ENCODE results near the gene C6. TPM values are rescaled to one million over a fixed set of nuclear protein-coding genes. Genes with fewer than 3 reads are reported as not detected.

C6 gene
- total and polyA plus RNA-seq, 2 of the 13 experiments (the other 11 are each of a cell fraction or from before 2014, with no cell fraction given), result 0.28 to 4.7 TPM

DNA sequence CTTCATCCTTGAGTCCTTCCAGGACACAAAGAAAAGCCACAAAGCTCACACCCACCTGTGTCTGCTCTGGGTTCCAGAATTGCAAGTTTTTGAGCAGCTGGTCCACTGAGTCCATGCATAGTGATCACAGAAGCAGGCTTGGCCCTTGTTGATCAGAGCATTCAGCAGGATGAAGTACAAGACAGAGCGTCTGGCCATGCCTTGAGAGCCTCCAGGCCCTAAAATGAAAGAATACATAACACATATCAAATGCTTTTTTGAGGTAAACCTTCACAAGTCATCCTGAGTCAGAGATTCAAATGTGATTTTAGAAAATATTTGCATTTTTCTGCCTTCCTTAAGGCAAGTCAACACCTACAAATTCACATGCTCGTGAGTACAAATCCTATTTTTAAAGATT lies 10.3 kb downstream of the C6 start (continued):
- TF ChIP-seq, protein P1, sequence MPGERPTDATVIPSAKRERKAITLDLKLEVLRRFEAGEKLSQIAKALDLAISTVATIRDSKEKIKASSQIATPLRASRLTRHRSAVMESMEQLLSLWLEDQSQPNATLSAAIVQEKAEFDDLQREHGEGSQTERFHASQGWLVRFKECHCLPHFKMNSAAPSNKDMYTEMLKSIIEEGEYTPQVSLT (CRISPR knock-in tag; IDR thresholded peaks at IDR 0.05; ENCODE audit: borderline replicate concordance, low read depth), result no peak
- no peak for TF ChIP-seq GABPA (IDR thresholded peaks at IDR 0.05; ENCODE audit: low read depth, low read length)
- TF ChIP-seq GABPA (CRISPR knock-in tag; IDR thresholded peaks at IDR 0.05; ENCODE audit: low read depth), result no peak
- TF ChIP-seq RBFOX2 (IDR thresholded peaks at IDR 0.05; ENCODE audit: low read depth, low read length), result no peak
- no peak for TF ChIP-seq PRMT3 (CRISPR knock-in tag; IDR thresholded peaks at IDR 0.05; ENCODE audit: borderline replicate concordance, low read depth)
- no peak for TF ChIP-seq ZNF251 (CRISPR knock-in tag; IDR thresholded peaks at IDR 0.05)
- no peak for TF ChIP-seq ZNF331 (CRISPR knock-in tag; IDR thresholded peaks at IDR 0.05)

DNA sequence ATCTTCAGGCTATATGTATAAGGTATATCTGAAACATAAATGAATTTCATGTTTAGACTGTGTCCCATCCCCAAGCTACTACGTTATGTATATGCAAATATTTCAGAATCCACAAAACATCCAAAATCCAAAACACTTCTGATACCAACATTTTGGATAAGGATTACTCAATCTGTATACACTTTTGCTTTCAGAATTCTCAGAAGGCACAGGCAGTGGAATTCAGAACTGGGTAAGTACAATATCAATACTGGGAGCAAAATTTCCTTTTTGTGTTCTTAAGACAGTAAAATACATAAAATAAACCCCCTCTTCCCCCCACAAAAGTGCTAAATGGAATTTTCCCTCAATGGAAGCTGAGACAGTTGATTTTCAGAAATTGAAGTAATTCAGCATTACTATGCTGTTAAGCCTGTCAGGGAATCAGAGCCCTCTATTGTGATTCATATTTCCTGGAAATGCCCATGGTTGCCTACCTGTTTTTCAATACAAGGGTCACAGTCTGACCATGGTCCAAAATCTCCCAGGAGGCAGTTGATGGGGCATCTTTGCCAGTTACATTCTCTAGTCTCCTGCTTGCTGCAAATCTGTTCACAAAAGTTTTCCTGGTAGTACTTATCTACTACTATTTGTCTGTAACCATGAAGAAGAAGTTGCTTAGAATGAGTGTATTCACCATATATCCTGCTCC lies 12.1 kb downstream of the C6 start:
- Histone ChIP-seq H3K4me3 (replicated peaks in 1 of 3; ENCODE audit: insufficient read depth in 1 of 3, low read depth in 2 of 3, low read length in 3 of 3) (no peak overlapping the region), H4K20me1 (ENCODE audit: insufficient read depth, low read length) (no peaks in the 10 kb centered on the region), H3K27ac (ENCODE audit: extremely low read length, insufficient read depth, low read length) (no peak overlapping the region), H3K79me2 (ENCODE audit: insufficient read depth, low read length) (no peaks in the 10 kb centered on the region), H3K36me3 (replicated peaks in 1 of 2; ENCODE audit: control insufficient read depth in 1 of 2, insufficient read depth in 2 of 2, low read length in 2 of 2) (no peaks in the 10 kb centered on the region), H3K4me1 (ENCODE audit: insufficient read depth, low read length) (no peaks in the 10 kb centered on the region), H2AFZ (ENCODE audit: low read length) (no peak overlapping the region), H3K27me3 (ENCODE audit: control insufficient read depth in 1 of 2, insufficient read depth in 2 of 2, low read length in 2 of 2) (no peaks in the 10 kb centered on the region), H3K9me3 (ENCODE audit: low read length) (peaks cover 13% of the 10 kb centered on the region), H3K4me2 (ENCODE audit: low read depth, low read length) (no peak overlapping the region), H3K9ac (ENCODE audit: insufficient read depth, low read depth, low read length) (no peak overlapping the region)
- BruUV-seq (replicated peaks), result no TSS peak
- FAIRE-seq (no peak), DNase-seq (ENCODE audit: low spot score) (no peak), ATAC-seq (no peak)
- WGBS (ENCODE audit: low lambda C conversion rate), result 4% methylated on average over 1 of the region's 1 CpG
- intact Hi-C loops (cut with micrococcal nuclease; ENCODE audit: unreplicated experiment) (no loop called here), in situ Hi-C loops (cut with HindIII; ENCODE audit: extremely low pct_ligation_motif_present, low pct_unique_long_range_greater_than_20kb) (no loop called here)
- ChIA-PET POLR2A (no interaction called here), CTCF (ENCODE audit: low intra/inter-chr PET ratio, low total read pairs) (no interaction called here)
- TF ChIP-seq ZNF547 (CRISPR knock-in tag; IDR thresholded peaks at IDR 0.05) (no peak), ZNF543 (CRISPR knock-in tag; IDR thresholded peaks at IDR 0.05) (no peak), ZBTB7B (CRISPR knock-in tag; IDR thresholded peaks at IDR 0.05) (no peak), MATR3 (CRISPR knock-in tag; IDR thresholded peaks at IDR 0.05) (no peak), ZNF773 (CRISPR knock-in tag; IDR thresholded peaks at IDR 0.05; ENCODE audit: borderline replicate concordance) (no peak)
- TF ChIP-seq, protein P2, sequence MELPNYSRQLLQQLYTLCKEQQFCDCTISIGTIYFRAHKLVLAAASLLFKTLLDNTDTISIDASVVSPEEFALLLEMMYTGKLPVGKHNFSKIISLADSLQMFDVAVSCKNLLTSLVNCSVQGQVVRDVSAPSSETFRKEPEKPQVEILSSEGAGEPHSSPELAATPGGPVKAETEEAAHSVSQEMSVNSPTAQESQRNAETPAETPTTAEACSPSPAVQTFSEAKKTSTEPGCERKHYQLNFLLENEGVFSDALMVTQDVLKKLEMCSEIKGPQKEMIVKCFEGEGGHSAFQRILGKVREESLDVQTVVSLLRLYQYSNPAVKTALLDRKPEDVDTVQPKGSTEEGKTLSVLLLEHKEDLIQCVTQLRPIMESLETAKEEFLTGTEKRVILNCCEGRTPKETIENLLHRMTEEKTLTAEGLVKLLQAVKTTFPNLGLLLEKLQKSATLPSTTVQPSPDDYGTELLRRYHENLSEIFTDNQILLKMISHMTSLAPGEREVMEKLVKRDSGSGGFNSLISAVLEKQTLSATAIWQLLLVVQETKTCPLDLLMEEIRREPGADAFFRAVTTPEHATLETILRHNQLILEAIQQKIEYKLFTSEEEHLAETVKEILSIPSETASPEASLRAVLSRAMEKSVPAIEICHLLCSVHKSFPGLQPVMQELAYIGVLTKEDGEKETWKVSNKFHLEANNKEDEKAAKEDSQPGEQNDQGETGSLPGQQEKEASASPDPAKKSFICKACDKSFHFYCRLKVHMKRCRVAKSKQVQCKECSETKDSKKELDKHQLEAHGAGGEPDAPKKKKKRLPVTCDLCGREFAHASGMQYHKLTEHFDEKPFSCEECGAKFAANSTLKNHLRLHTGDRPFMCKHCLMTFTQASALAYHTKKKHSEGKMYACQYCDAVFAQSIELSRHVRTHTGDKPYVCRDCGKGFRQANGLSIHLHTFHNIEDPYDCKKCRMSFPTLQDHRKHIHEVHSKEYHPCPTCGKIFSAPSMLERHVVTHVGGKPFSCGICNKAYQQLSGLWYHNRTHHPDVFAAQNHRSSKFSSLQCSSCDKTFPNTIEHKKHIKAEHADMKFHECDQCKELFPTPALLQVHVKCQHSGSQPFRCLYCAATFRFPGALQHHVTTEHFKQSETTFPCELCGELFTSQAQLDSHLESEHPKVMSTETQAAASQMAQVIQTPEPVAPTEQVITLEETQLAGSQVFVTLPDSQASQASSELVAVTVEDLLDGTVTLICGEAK (IDR thresholded peaks at IDR 0.05), result no peak
- TF ChIP-seq, protein P2 (CRISPR knock-in tag; IDR thresholded peaks at IDR 0.05), result no peak
- TF ChIP-seq, protein P3, sequence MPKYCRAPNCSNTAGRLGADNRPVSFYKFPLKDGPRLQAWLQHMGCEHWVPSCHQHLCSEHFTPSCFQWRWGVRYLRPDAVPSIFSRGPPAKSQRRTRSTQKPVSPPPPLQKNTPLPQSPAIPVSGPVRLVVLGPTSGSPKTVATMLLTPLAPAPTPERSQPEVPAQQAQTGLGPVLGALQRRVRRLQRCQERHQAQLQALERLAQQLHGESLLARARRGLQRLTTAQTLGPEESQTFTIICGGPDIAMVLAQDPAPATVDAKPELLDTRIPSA (CRISPR knock-in tag; IDR thresholded peaks at IDR 0.05; ENCODE audit: borderline replicate concordance), result no peak

Measured in HepG2 (cell line).